Liver (tissue), 9 donors: ENCODE measurements around the gene RNF112. TPM values are rescaled to one million over a fixed set of nuclear protein-coding genes. Genes with fewer than 3 reads are reported as not detected.

ENCODE experiments used
- DNase-seq: peaks from one replicate; pipeline ENCODE4 v3.0.0-alpha.2; 2017; ENCODE audit warnings: low spot score
- H3K27ac ChIP-seq, 2 donors: one replicate each; pipeline ENCODE4 v1.7.0; 2013; ENCODE audit warnings: inconsistent platforms in 2 of 2, low read length in 2 of 2, control low read depth in 1 of 2, low read depth in 1 of 2, mild to moderate bottlenecking in 1 of 2
- H3K27me3 ChIP-seq, 4 donors: one replicate each; pipeline versions ENCODE4 v1.6.1 to v1.7.0; 2013; ENCODE audit warnings: low read length in 3 of 4, inconsistent platforms in 1 of 4, mild to moderate bottlenecking in 1 of 4, moderate library complexity in 1 of 4; ENCODE audit not compliant: control insufficient read depth in 4 of 4, insufficient read depth in 4 of 4
- H3K36me3 ChIP-seq, 4 donors: one replicate each; pipeline versions ENCODE4 v1.6.1 to v1.7.0; 2013; ENCODE audit warnings: low read length in 3 of 4, mild to moderate bottlenecking in 3 of 4, low read depth in 1 of 4, moderate library complexity in 1 of 4; ENCODE audit not compliant: control insufficient read depth in 4 of 4, insufficient read depth in 3 of 4
- H3K4me1 ChIP-seq, 4 donors: one replicate each; pipeline versions ENCODE4 v1.6.1 to v1.7.0; 2013; ENCODE audit warnings: low read length in 3 of 4, mild to moderate bottlenecking in 3 of 4, moderate library complexity in 1 of 4; ENCODE audit not compliant: control insufficient read depth in 4 of 4, insufficient read depth in 4 of 4
- H3K4me3 ChIP-seq, 3 donors: one replicate each; pipeline versions ENCODE4 v1.6.1 to v1.7.0; 2013; ENCODE audit warnings: low read length in 3 of 3, control low read depth in 1 of 3, low read depth in 1 of 3, mild to moderate bottlenecking in 1 of 3
- H3K9ac ChIP-seq, 2 donors: one replicate each; pipeline ENCODE4 v1.7.0; 2013; ENCODE audit warnings: low read length in 2 of 2, mild to moderate bottlenecking in 2 of 2, moderate library complexity in 2 of 2, control low read depth in 1 of 2, low read depth in 1 of 2
- H3K9me3 ChIP-seq, 4 donors: one replicate each; pipeline versions ENCODE4 v1.6.1 to v1.7.0; 2013; ENCODE audit warnings: low read length in 3 of 4; ENCODE audit not compliant: control insufficient read depth in 4 of 4
- ATF3 ChIP-seq: IDR thresholded peaks from 2 replicates; pipeline ENCODE4 v1.6.1; 2016; ENCODE audit warnings: antibody characterized with exemption
- CTCF ChIP-seq: fragments of 150-350 bp; IDR thresholded peaks from 2 replicates; pipeline ENCODE4 v1.5.1; 2017; ENCODE audit warnings: improper control_type of control experiment, low read depth, low read length; ENCODE audit not compliant: missing input control
- EGR1 ChIP-seq, 2 donors: IDR thresholded peaks; 2 replicates each; pipeline ENCODE4 v1.6.1; 2016 to 2018; ENCODE audit warnings: antibody characterized with exemption in 2 of 2, low read depth in 2 of 2
- FOXA1 ChIP-seq: IDR thresholded peaks from 2 replicates; pipeline ENCODE4 v1.6.1; 2016; ENCODE audit warnings: antibody characterized with exemption
- FOXA2 ChIP-seq: IDR thresholded peaks from 2 replicates; pipeline ENCODE4 v1.6.1; 2016; ENCODE audit warnings: antibody characterized with exemption
- GABPA ChIP-seq, 2 donors: IDR thresholded peaks in 1 of 2; conservative IDR thresholded peaks in 1 of 2; 2 replicates each; pipeline ENCODE4 v1.6.1; 2016; ENCODE audit warnings: antibody characterized with exemption in 2 of 2, mild to moderate bottlenecking in 1 of 2, moderate library complexity in 1 of 2
- HNF4A ChIP-seq, 2 donors: conservative IDR thresholded peaks; 2 replicates each; pipeline ENCODE4 v1.6.1; 2016; ENCODE audit warnings: antibody characterized with exemption in 2 of 2, mild to moderate bottlenecking in 2 of 2
- HNF4G ChIP-seq: IDR thresholded peaks from 2 replicates; pipeline ENCODE4 v1.6.1; 2016; ENCODE audit warnings: antibody characterized with exemption
- JUND ChIP-seq, 2 donors: IDR thresholded peaks; 2 replicates each; pipeline ENCODE4 v1.6.1; 2016; ENCODE audit warnings: antibody characterized with exemption in 2 of 2
- MAX ChIP-seq: IDR thresholded peaks from 2 replicates; pipeline ENCODE4 v1.6.1; 2016; ENCODE audit warnings: antibody characterized with exemption
- NR2F2 ChIP-seq: IDR thresholded peaks from 2 replicates; pipeline ENCODE4 v1.6.1; 2016; ENCODE audit warnings: antibody characterized with exemption
- RAD21 ChIP-seq, 2 donors: IDR thresholded peaks; 2 replicates each; pipeline ENCODE4 v1.6.1; 2016; ENCODE audit warnings: antibody characterized with exemption in 2 of 2, mild to moderate bottlenecking in 2 of 2
- REST ChIP-seq: IDR thresholded peaks from 2 replicates; pipeline ENCODE4 v1.6.1; 2016; ENCODE audit warnings: antibody characterized with exemption, mild to moderate bottlenecking
- RXRA ChIP-seq, 2 donors: IDR thresholded peaks; 2 replicates each; pipeline ENCODE4 v1.6.1; 2017 to 2018; ENCODE audit warnings: antibody characterized with exemption in 2 of 2, mild to moderate bottlenecking in 1 of 2
- SP1 ChIP-seq: IDR thresholded peaks from 2 replicates; pipeline ENCODE4 v1.6.1; 2018; ENCODE audit warnings: antibody characterized with exemption, mild to moderate bottlenecking
- TAF1 ChIP-seq: conservative IDR thresholded peaks from 2 replicates; pipeline ENCODE4 v1.6.1; 2016; ENCODE audit warnings: antibody characterized with exemption, mild to moderate bottlenecking
- YY1 ChIP-seq: IDR thresholded peaks from 2 replicates; pipeline ENCODE4 v1.6.1; 2016; ENCODE audit warnings: antibody characterized with exemption, mild to moderate bottlenecking
- ZBTB33 ChIP-seq: IDR thresholded peaks from 2 replicates; pipeline ENCODE4 v1.6.1; 2016; ENCODE audit warnings: antibody characterized with exemption
- WGBS: extraction: QIAGEN DNeasy Blood & Tissue Kit; methylation state at CpG from one replicate; pipeline ENCODE4 v1.1.7; 2013; 5-methylcytosine and 5-hydroxymethylcytosine counted together
- polyA plus RNA-seq, 2 donors: library from polyadenylated mRNA; stranded (reverse) in 1 of 2; unstranded in 1 of 2; fragments of 200-250 nt in 1 of 2; fragments of >200 nt in 1 of 2; fragmentation: Nextera tagmentation in 1 of 2; extraction: Ambion mirVana in 1 of 2; gene quantifications; one replicate each; pipeline versions ENCODE4 v1.2.1 to v1.2.3, GENCODE V29; 2013 to 2015
- total RNA-seq, 2 donors: library from RNA; depleted of rRNA; stranded (reverse); fragments of >200 nt; gene quantifications; one replicate each; pipeline ENCODE4 v1.2.3, GENCODE V29; 2014
- donor health status: healthy.
- donor health status: healthy.
- donor health status: healthy.
- donor health status: healthy.
- donor health status: healthy.

The RNF112 gene
- total and polyA plus RNA-seq, 4 donors: 0.04 to 0.42 (median 0.20) TPM

- Histone ChIP-seq H3K27me3 (no peaks in the 10 kb centered on the region), H3K4me3 (peak overlapping the region in 2 of 3 donors; percentile 54 to 71), H3K9ac (peak overlapping the region; percentile 14 to 66), H3K36me3 (no peaks in the 10 kb centered on the region), H3K27ac (peak overlapping the region; percentile 90 to 96), H3K4me1 (peaks cover 2 to 31% (median 16%) of the 10 kb centered on the region in 4 donors), H3K9me3 (no peaks in the 10 kb centered on the region)
- TF ChIP-seq SP1: no peak
- no peak for DNase-seq
- 26% methylated on average over 14 of the region's 14 CpGs for WGBS
These were observed 48.0 kb upstream of the RNF112 start for GRCh38 chr17:19363114-19363438.

- WGBS: 77% methylated on average over 6 of the region's 6 CpGs
- peak overlapping the region in 1 of 2 donors; percentile 66 for H3K9ac ChIP-seq
- TF ChIP-seq GABPA (IDR thresholded peaks at IDR 0.05 in 1 of 2, conservative IDR thresholded peaks at IDR 0.05 in 1 of 2): no peak
- no peak for TF ChIP-seq HNF4A (conservative IDR thresholded peaks at IDR 0.05)
- TF ChIP-seq ATF3: no peak
- TF ChIP-seq YY1: no peak
- no peak for TF ChIP-seq REST
- no peak for TF ChIP-seq SP1
- no peak for TF ChIP-seq FOXA1
- no peak for TF ChIP-seq FOXA2
- no peak for TF ChIP-seq ZBTB33
- no peak for TF ChIP-seq JUND (IDR thresholded peaks at IDR 0.05)
- no peak for TF ChIP-seq RXRA (IDR thresholded peaks at IDR 0.05)
- TF ChIP-seq RAD21 (IDR thresholded peaks at IDR 0.05): no peak
- no peak for TF ChIP-seq HNF4G
- TF ChIP-seq CTCF: no peak
- no peak for TF ChIP-seq NR2F2
- TF ChIP-seq EGR1 (IDR thresholded peaks at IDR 0.05; ENCODE audit: low read depth in 2 of 2): no peak
- no peak for TF ChIP-seq MAX
- TF ChIP-seq TAF1: no peak
- H3K27ac ChIP-seq: peak overlapping the region in 1 of 2 donors; percentile 96
- no peaks in the 10 kb centered on the region for H3K36me3 ChIP-seq
- H3K27me3 ChIP-seq: no peaks in the 10 kb centered on the region
- no peak for DNase-seq
- H3K4me1 ChIP-seq: peaks cover 2 to 31% (median 16%) of the 10 kb centered on the region in 4 donors
- no peak overlapping the region for H3K4me3 ChIP-seq
- H3K9me3 ChIP-seq: no peaks in the 10 kb centered on the region
These were observed 47.5 kb upstream of the RNF112 start for GRCh38 chr17:19363460-19364035.
